HG02840 (cell line): ENCODE measurements around the gene ADGRG7.
"Not testable (repeated sequence)": the region's sequence is repeated elsewhere in the genome, so short reads cannot be mapped to it uniquely, and the experiment has no call there.

Experiments used
- ATAC-seq: cut with Tn5 transposase; IDR thresholded peaks from one replicate; pipeline ENCODE4 v1.9.1; 2021; ENCODE audit warnings: mild to moderate bottlenecking, moderate library complexity, moderate number of reproducible peaks; ENCODE audit not compliant: unreplicated experiment, low FRiP score

The ADGRG7 gene, protein sequence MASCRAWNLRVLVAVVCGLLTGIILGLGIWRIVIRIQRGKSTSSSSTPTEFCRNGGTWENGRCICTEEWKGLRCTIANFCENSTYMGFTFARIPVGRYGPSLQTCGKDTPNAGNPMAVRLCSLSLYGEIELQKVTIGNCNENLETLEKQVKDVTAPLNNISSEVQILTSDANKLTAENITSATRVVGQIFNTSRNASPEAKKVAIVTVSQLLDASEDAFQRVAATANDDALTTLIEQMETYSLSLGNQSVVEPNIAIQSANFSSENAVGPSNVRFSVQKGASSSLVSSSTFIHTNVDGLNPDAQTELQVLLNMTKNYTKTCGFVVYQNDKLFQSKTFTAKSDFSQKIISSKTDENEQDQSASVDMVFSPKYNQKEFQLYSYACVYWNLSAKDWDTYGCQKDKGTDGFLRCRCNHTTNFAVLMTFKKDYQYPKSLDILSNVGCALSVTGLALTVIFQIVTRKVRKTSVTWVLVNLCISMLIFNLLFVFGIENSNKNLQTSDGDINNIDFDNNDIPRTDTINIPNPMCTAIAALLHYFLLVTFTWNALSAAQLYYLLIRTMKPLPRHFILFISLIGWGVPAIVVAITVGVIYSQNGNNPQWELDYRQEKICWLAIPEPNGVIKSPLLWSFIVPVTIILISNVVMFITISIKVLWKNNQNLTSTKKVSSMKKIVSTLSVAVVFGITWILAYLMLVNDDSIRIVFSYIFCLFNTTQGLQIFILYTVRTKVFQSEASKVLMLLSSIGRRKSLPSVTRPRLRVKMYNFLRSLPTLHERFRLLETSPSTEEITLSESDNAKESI

DNA sequence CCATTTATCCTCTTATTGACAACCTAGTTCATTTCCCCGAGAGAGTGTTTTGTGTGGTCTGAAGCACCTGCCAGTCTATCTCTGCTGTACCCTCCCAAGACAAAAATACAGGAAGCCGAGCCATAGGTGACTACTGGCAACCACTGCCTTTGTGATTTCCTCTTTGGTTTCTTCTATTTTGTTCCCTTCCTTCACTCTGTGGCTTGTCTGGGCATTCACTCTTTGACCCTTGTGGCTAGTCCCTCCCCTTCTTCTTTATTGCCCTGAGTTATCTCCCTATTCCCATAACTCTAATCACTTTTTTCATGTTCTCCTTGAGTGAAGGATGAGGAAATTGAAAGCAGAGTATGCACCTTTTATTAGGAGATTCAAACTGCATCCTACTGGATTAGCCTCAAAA, at the start of gene ADGRG7:
Gene ADGRG7, plus strand, starts transcription at position 297 of the 400 bp plus-strand sequence. CDS start 256 bp downstream, outside the sequence.
- ATAC-seq = no peak

DNA sequence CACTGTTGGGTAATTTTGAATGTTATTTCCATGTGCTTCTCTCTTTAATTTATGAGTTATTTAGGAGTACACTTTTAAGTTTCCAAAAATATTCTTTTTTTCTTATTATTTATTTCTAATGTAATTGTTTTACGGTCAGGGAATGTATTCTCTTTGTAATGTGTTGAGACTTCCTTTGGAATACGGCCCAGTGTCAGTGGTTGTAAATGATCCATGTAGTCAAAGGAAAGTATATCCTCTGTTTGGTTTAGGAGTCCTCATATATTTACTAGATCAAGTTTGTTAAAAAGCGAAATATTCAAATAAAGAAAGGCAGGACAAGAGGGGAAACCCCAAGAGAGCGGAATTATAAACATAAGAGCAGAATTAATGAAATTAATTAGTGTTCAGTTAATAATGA, 49.0 kb upstream of the ADGRG7 start:
- ATAC-seq = no peak

DNA sequence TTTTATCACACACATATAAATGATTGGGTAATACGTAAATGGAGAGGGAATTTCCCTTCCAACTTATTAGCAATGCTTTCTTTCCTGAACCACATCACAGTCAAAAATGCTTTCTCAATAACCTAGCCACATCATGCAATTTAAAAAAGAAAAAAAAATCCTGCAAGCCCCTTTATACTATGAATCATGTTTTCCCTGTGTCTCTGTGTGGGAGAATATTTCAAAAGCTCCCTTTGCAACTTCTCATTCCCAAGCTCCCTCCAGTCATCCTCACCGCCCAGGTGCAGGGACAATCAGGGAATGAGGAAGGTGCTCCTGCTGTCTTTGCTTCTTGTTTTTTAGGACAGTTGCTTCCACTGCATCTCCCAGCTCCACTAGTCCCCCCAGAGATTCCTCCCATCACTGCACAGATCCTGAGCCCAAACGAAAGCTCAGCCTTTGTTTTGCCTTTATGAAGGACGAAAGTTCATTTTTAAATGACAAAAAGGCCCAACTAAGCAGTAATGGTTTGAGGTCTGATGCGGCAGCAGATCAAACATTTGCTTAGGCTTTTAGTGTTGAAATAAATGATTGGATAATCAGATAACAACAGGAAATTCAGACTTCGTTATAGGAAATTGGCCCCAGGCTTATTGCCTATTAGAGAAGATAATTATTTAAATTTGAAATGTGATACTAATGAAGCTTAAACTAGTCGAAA, 47.8 kb upstream of the ADGRG7 start:
- no peak for ATAC-seq

DNA sequence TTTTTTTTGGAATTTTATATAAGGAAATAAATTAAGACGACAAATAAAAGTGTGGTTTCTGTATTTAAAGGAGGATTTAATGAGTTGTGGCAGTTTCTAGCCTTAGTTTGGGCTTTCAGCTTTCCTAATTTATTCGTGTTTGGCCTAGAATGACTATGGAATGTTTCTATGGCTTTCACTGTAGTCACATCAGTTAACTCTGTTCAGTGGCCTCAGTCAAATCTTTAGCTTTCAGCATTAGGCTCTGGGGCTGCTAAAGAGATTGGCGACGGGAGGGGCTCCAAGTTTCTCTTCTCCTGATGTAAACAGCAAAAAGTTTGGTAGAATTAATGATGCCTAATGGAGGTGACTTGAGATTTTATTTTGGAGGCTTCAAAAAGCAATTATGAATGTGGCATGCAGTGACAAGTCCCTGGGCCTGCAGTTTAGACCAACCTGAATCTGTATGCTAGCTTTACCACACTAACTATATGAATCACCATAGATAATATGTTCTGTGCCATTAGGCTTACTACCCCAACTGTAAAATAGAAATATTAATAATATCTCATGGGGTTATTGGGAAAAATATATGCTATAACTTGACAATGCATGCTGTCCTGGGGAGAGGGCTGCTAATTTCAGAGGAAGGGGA, 47.1 kb upstream of the ADGRG7 start:
- ATAC-seq = no peak

DNA sequence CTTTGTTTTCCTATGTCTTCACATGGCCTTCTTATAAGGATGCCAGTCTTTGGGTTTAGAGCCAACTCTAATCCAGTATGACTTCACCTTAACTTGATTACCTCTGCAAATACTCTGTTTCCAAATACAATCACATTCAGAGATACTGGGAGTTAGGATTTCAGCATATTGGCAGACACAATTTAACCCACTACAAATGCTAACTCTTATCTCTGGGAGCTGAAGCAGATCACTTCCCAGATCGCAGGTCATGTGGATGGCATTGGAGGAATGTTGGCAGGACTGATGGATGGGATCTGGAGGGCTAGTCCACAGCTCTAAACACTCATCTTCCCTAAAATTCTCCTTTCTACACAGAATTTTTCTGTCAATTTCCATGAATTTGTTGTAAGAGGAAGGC, 46.2 kb upstream of the ADGRG7 start:
- ATAC-seq = no peak

DNA sequence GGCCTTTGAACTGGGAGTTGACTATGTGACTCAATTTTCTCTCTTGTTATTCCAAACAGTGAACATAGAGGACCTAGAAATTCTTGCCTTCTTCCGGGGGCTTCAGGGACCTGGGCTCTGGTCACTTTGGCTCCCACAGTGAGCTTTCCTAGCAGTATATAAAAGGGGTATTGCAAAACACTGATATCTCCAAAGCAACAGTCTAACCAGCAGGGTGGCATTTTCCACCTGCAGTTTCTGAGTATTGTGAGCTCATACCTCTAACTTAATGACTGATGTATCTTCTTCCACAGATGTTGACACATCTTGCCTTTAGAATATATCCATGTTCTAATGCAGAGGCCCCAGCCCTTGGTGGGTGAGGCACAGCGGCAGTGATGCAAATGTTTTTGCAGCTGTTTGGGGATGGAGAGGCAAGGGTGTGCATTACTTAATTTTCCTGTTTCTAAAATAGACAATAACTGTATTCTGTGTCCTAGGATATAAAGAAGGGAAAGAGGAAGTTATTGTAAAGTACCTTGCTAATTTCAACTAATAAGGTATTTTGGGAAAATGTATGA, 45.7 kb upstream of the ADGRG7 start:
- ATAC-seq = no peak

DNA sequence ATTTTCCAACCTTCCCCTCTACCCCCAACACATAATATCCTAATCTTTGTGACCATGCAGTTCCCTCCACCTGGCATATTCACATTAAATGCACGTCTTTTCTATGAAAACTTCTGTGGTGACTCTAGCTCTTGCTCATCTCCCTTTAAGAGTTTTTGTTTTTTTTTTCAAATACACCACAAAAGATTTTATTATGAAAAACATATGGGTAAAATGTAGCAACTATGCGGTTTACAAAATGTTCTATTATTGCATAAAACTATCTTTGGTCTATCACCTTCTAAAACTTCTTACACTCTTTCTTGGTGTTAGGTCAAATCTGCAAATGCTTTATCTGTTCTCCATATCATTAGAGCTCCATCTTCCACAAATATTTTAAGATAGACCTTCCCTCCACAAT, 38.6 kb upstream of the ADGRG7 start:
- no peak for ATAC-seq

DNA sequence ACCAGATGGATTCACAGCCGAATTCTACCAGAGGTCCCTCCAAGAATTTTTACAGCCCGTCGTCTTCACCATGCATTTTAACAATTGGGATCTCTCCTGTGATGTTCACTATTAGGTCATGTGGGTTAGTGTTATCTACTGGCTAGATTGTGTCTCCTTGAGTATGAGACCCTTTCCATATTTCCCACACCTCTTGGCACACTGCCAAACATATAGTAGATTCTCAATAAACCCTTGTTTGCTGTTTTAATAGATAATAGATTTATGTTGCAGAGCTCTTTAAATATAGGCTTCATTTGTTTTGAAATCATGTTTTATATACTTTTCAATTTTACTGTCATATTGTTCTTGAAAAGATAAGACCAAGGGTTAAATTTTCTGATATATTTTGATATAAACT, 34.9 kb upstream of the ADGRG7 start:
- no peak for ATAC-seq

DNA sequence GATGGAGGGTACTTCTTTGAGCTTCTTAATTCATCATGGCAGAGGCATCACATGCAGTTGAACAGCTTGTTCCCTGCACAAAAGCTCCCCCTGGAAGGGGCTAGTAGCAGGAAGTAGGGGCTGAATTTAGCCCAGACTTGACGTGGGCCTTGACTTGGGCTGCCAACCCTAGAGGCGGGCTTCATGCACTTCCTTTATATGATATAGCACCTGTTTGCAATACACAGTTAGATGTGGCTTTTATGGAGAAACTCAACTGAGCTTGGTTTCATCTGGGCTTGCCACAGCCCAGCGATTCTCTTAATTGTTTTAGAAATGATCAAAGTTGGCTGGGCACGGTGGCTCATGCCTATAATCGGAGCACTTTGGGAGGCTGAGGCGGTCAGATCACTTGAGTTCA, 33.7 kb upstream of the ADGRG7 start:
- no peak for ATAC-seq

DNA sequence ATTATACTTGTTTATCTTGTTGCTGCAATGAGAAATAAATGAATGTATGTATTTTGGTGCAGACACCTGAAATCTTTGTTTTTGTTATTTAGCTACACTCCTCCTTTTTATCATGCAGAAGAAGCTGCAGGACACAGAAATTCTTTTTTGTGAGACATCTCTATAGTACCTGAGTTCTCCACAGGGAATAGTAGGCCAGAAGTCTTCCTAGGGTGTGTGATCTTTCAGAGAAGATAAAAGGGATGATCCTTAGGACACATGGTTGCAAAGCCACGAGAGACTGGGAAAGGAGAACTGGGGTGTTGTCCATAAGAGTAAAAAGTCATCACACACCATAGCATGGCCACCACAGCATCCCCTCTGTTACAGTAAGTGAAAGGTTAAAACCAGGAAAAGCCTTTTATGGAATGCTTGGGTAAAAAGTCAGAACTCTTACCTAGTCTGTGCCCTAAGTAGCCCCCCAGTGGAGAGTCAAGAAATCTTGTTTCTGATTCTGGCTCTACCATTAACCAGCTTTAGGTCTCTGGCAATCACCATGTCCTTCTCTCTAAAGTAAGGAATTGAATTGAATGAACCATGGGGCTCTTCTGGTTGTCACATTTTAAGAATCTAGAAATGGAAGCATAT, 31.9 kb upstream of the ADGRG7 start:
- no peak for ATAC-seq

DNA sequence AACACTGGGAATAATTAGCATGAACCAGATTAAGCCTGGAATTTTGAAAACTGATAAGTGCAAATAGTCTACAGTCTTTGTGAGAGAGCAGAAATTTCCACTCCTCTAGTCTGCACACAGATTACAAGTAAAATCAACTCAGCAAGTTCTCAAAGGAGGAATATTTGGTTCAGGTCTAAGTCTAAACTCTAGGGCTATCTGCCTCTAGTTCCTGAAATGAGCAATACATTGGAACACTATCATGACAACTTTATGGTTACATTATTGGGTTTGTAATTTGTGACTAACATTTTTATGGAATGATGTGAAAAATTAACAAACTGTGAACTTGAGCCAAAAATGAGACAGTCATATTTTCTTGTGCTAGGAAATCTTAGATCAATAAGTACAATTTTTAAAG, 30.8 kb upstream of the ADGRG7 start:
- no peak for ATAC-seq

DNA sequence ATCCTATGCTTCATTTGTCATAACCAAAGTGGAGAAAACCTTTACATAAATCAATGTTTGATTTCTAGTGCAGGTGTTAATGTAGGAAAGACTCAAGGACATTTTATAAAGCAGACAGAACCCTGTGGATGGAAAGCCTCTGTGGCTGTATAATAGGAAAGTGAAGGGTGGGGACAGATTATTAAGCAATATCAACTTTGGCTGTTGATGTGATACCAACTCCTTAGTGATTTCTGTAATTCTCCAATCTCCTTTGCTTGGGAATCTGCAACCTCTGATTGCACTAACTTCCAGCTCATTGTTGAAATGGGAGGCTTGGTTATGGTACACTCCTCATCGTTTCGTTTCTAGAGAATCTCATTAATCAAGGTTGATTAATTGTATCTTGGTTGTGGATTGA, 29.3 kb upstream of the ADGRG7 start:
- no peak for ATAC-seq

DNA sequence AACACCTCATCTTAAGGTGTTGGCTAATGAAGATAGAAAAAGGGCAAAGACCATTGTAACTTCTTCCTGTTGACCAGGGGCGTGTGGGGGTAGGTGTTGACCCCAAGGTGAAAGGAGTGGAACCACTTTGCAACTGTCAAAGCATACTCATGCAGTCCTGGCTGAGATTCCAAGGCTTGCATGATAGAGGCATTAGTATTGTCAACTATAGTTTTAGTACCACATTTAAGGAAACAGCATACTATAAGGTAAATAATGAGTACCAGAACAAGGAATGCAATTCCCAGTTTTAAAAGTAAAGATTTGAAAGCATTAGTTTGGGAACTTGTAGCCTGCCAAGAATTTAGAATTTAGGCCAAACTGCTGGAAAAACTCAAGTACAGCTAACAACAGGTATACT, 27.8 kb upstream of the ADGRG7 start:
- no peak for ATAC-seq

DNA sequence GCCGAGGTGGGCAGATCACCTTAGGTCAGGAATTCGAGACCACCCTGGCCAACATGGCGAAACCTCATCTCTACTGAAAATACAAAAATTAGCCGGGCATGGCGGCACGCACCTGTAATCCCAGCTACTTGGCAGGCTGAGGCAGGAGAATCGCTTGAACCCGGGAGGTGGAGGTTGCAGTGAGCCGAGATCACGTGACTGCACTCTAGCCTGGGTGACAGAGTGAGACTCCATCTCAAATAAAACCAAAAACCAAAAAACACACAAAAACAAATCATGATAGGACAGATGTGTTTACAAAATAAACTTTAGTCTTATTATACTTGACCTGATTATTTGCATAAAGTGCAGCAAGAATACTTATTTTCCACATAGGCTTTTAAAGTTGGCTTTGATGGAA, 27.2 kb upstream of the ADGRG7 start:
- ATAC-seq = not testable (repeated sequence)

DNA sequence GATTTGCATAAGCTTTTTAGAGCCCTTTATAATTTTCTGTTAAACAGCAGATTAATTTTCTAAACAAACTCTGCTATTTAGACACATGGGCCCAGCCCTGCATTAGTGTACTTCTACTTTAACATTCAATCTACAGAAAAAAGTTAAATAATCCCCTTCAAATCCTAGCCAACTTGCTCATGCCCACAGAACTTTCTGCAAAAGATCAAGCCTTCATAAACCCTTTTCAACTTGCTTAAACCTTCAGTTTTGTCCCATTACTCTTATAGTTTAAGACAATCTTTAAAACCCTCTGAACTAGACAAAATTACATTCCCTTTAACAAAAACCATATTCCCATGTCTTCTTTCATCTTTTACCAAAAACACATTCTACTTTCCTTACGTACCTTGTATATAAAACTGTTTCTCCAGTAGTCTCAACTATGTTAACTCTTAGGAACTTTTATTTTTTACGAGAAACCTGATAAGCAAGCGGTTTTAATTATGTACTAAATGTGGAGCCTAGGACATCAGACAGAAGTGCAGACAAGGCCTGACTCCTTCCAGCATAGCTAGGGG, 25.2 kb upstream of the ADGRG7 start:
- ATAC-seq = no peak

DNA sequence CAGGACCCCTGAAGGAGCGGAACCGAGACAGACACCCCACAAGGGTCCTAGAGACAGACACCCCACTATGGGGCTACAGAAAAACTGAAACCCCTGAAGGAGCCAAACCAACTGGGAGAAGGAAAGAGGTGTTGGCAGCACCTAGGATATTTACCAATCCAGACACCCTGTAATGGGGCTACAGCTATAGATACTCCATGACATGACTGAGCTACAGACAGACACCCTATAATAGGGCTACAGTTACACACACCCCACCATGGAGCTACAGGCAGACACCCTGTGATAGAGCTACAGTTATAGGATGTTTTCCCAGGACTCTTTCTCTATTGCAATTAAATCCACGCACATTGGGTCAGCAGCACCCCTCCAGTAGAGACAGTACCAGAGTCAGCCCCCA, 22.6 kb upstream of the ADGRG7 start:
- no peak for ATAC-seq

DNA sequence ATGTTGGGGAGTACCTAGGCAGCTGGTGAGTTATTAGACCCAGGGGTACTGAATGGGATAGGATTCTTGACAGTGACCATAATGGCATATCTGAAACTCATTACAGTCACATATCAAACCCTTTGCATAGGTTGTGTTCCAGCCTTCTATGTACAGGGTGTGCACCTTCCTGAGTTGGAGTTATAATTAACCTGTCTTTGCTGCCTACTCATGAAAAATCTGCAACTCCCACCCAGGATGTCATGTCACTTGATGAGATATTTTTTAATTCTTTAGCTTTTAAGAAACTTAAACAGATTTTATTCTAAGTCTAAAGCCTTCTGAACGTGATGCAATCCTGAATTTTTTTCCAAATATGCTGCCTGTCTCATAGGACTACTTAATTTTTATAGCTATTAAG, 21.1 kb upstream of the ADGRG7 start:
- no peak for ATAC-seq

DNA sequence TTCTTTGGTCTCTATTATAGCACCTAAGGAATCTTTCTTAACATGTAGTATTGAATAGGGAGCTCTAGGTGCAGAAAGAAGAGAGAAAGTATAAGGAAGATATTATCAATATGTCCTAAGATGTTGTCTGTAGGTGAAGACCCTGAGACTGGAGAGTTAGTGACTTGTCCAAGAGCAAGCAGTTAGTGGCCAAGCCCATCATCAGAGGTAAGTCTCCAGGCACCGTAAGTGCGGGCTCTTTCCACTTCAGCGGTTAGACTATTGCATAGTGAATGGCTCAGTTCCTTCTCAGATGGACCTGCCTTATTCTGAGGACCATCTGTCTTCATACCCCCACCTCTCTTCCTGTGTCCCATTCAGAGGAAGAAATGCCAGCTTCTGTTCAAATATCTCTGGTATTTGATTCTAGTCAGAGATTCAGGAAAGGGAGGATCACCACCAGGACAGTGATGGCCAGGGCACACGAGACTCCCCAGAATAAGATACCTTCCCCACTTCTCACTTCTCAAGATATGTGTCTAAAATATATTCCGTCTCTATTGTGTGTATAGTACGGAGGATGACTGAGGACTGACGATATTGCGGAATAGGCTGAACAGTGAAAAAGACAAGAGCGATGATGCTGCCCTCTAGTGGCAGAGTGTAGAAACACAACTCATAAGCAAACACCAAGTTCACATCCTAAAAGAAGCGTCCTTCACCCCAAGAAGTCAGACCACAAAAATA, 19.1 kb upstream of the ADGRG7 start:
- ATAC-seq = peak; percentile 85

DNA sequence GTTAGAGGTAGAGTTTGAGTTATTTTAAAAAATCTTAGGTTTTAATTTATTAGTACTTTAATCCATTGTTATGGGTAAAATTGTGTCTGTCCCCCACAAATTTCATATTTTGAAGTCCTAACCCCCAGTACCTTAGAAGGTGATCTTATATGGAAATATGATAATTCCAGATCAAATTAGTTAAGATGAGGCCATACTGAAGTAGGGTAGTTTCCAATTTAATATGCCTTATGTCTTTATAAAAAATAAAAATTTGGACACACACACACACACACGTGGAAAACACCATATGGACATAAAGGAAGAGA, 18.6 kb upstream of the ADGRG7 start:
- ATAC-seq = no peak
